HCT116 (cell line): ENCODE data around the gene LRSAM1. TPM values are rescaled to one million over a fixed set of nuclear protein-coding genes. Genes with fewer than 3 reads are reported as not detected.

Source experiments
- ATAC-seq: fragments of 200-7000 bp; cut with Tn5 transposase; 2 replicates; pipeline ENCODE4 v1.9.1; 2020; ENCODE audit warnings: mild to moderate bottlenecking, moderate library complexity
- BruUV-seq: library from RNA; stranded (reverse); fragments of 400-500 nt; replicated peaks from 2 replicates; lab custom pipeline; 2021; lab: Mats Ljungman, UMichigan
- CTCF ChIA-PET: fragments of 300-600 bp; sonication (Branson Sonifier 250); formaldehyde crosslinking; loops from one replicate; lab custom pipeline; 2021; ENCODE audit warnings: antibody characterized with exemption; lab: Charles Lee
- POLR2A ChIA-PET: fragments of 300-600, 350-600 bp; sonication (Branson Sonifier 250); formaldehyde crosslinking; loops from one replicate; lab custom pipeline; 2021; ENCODE audit warnings: antibody characterized with exemption; lab: Charles Lee
- RAD21 ChIA-PET, 2 experiments: fragments of 300-600 bp; sonication (Branson Sonifier 250); formaldehyde crosslinking; loops; one replicate each; lab custom pipeline; 2023; ENCODE audit warnings: low total read pairs in 2 of 2; ENCODE audit not compliant: uncharacterized antibody in 2 of 2, unreplicated experiment in 2 of 2, low non-redundant PET in 1 of 2; lab: Charles Lee
- DNase-seq: peaks from one replicate; pipeline ENCODE4 v3.0.0-alpha.2; 2010; ENCODE audit warnings: low read depth, low spot score
- H2AFZ ChIP-seq: fragments of 200-600 bp; shearing (Covaris generic), sonication (generic); 2 replicates; pipeline ENCODE4 v1.6.1; 2017; ENCODE audit warnings: low read depth, mixed run types, mixed read lengths, antibody characterized with exemption, low read length; ENCODE audit not compliant: poor library complexity, severe bottlenecking
- H3K27ac ChIP-seq: 2 replicates; pipeline ENCODE4 v1.5.1; 2012; ENCODE audit warnings: low read depth, low read length
- H3K27me3 ChIP-seq: fragments of 200-600 bp; sonication (generic); 2 replicates; pipeline ENCODE4 v1.6.1; 2016; ENCODE audit warnings: mixed run types, low read length, mixed read lengths; ENCODE audit not compliant: insufficient read depth
- H3K36me3 ChIP-seq, 2 experiments: fragments of 200-500 bp in 1 of 2; fragments of 200-600 bp in 1 of 2; sonication (Bioruptor generic) in 1 of 2; sonication (generic) in 1 of 2; 2 replicates each; pipeline versions ENCODE4 v1.5.1 to v1.6.1; 2014 to 2016; ENCODE audit warnings: low read length in 2 of 2, inconsistent platforms in 1 of 2, mixed read lengths in 1 of 2, mixed run types in 1 of 2; ENCODE audit not compliant: insufficient read depth in 2 of 2, control insufficient read depth in 1 of 2
- H3K4me1 ChIP-seq, 2 experiments: fragments of 200-600 bp in 1 of 2; sonication (generic) in 1 of 2; 2 replicates each; pipeline versions ENCODE4 v1.5.1 to v1.6.1; 2012 to 2017; ENCODE audit warnings: low read length in 2 of 2, inconsistent platforms in 1 of 2, mild to moderate bottlenecking in 1 of 2, mixed read lengths in 1 of 2, mixed run types in 1 of 2, moderate library complexity in 1 of 2; ENCODE audit not compliant: insufficient read depth in 2 of 2, control insufficient read depth in 1 of 2
- H3K4me2 ChIP-seq: fragments of 200-600 bp; sonication (generic); 2 replicates; pipeline ENCODE4 v1.6.1; 2017; ENCODE audit warnings: mixed run types, low read length, mixed read lengths
- H3K4me3 ChIP-seq, 2 experiments: fragments of 200-600 bp in 1 of 2; sonication (generic) in 1 of 2; replicated peaks in 1 of 2; 2 replicates each; pipeline ENCODE4 v1.5.1; 2011 to 2016; ENCODE audit warnings: low read length in 2 of 2, control low read depth in 1 of 2, low read depth in 1 of 2, mild to moderate bottlenecking in 1 of 2, mixed read lengths in 1 of 2, mixed run types in 1 of 2
- H3K79me2 ChIP-seq: fragments of 200-600 bp; sonication (generic); 2 replicates; pipeline ENCODE4 v1.6.1; 2017; ENCODE audit warnings: mild to moderate bottlenecking, mixed run types, low read length, moderate library complexity, mixed read lengths; ENCODE audit not compliant: insufficient read depth
- H3K9ac ChIP-seq: fragments of 200-600 bp; sonication (generic); 2 replicates; pipeline ENCODE4 v1.6.1; 2016; ENCODE audit warnings: low read length, mixed read lengths
- H3K9me2 ChIP-seq: fragments of 200-600 bp; sonication (generic), shearing (Covaris generic); 2 replicates; pipeline ENCODE4 v1.6.1; 2017; ENCODE audit warnings: mixed run types, mild to moderate bottlenecking, moderate library complexity; ENCODE audit not compliant: insufficient read depth
- H3K9me3 ChIP-seq, 2 experiments: fragments of 200-500 bp in 1 of 2; fragments of 200-600 bp in 1 of 2; sonication (Bioruptor generic) in 1 of 2; sonication (generic) in 1 of 2; 2 replicates each; pipeline ENCODE4 v1.6.1; 2014 to 2017; ENCODE audit warnings: low read length in 2 of 2, mixed read lengths in 2 of 2, inconsistent platforms in 1 of 2, low read depth in 1 of 2, mild to moderate bottlenecking in 1 of 2, mixed run types in 1 of 2, moderate library complexity in 1 of 2; ENCODE audit not compliant: control insufficient read depth in 1 of 2, insufficient read depth in 1 of 2
- H4K20me1 ChIP-seq: fragments of 200-600 bp; sonication (generic), shearing (Covaris generic); 2 replicates; pipeline ENCODE4 v1.6.1; 2017; ENCODE audit warnings: mixed run types, mild to moderate bottlenecking, moderate library complexity; ENCODE audit not compliant: insufficient read depth
- CBX3 ChIP-seq: IDR thresholded peaks from 2 replicates; pipeline ENCODE4 v1.6.1; 2012; ENCODE audit warnings: low read depth
- CEBPB ChIP-seq: IDR thresholded peaks from 2 replicates; pipeline ENCODE4 v1.6.1; 2012; ENCODE audit warnings: low read depth
- ELF1 ChIP-seq: IDR thresholded peaks from 2 replicates; pipeline ENCODE4 v1.6.1; 2012; ENCODE audit warnings: low read depth, borderline replicate concordance
- EZH2phosphoT487 ChIP-seq: fragments of 200-600 bp; IDR thresholded peaks from 2 replicates; pipeline ENCODE4 v1.6.1; 2018; ENCODE audit warnings: antibody characterized with exemption, borderline replicate concordance
- JUND ChIP-seq: IDR thresholded peaks from 2 replicates; pipeline ENCODE4 v1.6.1; 2012
- POLR2A ChIP-seq: IDR thresholded peaks from 2 replicates; pipeline ENCODE4 v1.7.0; 2011; ENCODE audit warnings: borderline replicate concordance; ENCODE audit not compliant: insufficient read depth, insufficient read length; ENCODE audit errors: extremely low read depth
- POLR2AphosphoS5 ChIP-seq: IDR thresholded peaks from 2 replicates; pipeline ENCODE4 v1.6.1; 2011; ENCODE audit warnings: mild to moderate bottlenecking, low read depth, low read length, moderate library complexity
- SP1 ChIP-seq: IDR thresholded peaks from 2 replicates; pipeline ENCODE4 v1.6.1; 2012; ENCODE audit warnings: low read depth
- TCF7L2 ChIP-seq: IDR thresholded peaks from 2 replicates; pipeline ENCODE4 v1.7.0; 2011; ENCODE audit warnings: borderline replicate concordance, inconsistent platforms; ENCODE audit not compliant: insufficient read depth, insufficient read length; ENCODE audit errors: extremely low read depth
- YY1 ChIP-seq: IDR thresholded peaks from 2 replicates; pipeline ENCODE4 v1.6.1; 2011; ENCODE audit warnings: low read length, low read depth, moderate library complexity, mild to moderate bottlenecking; ENCODE audit not compliant: insufficient replicate concordance; ENCODE audit errors: extremely low read depth
- ZNF274 ChIP-seq: fragments of 200-500 bp; sonication (Bioruptor generic); IDR thresholded peaks from 2 replicates; pipeline ENCODE4 v1.6.1; 2014; ENCODE audit warnings: mild to moderate bottlenecking, low read depth, low read length, inconsistent platforms
- intact Hi-C: fragments of 100-400 bp; cut with micrococcal nuclease; formaldehyde crosslinking; loops from 2 replicates; pipeline ENCODE4 v1.10.0; 2022
- total RNA-seq: library from RNA; stranded (reverse); gene quantifications from one replicate; pipeline ENCODE4 v1.2.1, GENCODE V29; 2021; ENCODE audit not compliant: unreplicated experiment
- TF ChIP-seq, protein P1 (sequence below): IDR thresholded peaks from 2 replicates; pipeline ENCODE4 v1.6.1; 2012; ENCODE audit warnings: low read depth

The LRSAM1 gene
- total RNA-seq, 1 experiment from 2014 or later, result 25.9 TPM

DNA sequence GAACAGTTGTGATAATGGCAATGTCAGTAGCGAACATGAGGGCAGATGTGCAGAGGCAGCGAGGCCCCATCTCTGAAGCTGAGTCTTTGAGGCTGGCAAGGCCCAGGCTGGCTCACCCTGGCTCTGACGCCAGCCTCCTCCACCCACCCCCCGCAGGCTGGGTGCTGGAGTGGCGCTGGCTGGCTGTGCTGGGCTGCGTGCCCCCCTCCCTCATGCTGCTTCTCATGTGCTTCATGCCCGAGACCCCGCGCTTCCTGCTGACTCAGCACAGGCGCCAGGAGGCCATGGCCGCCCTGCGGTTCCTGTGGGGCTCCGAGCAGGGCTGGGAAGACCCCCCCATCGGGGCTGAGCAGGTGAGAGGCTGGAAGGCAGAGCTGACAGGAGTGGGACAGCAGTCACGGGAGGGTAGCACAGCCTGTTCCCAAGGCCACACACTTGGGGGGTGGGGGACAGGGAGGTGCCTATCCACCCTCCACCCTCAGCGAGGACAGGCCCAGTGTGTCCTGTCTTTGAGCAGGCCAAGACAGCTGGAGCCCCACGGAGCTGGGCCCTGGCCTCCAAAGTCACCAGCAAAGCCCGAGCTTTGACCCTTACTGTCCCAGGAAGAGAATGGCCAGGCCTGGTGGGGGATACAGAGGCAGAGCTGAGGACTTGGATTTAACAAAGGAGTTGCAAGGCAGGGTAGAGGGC is 48.8 kb upstream of the LRSAM1 start:
- BruUV-seq, result no TSS peak
- CTCF ChIA-PET, result no interaction called here
- Histone ChIP-seq H3K27ac (no peak overlapping the region), H3K79me2 (peaks cover 4% of the 10 kb centered on the region; the same call in 1 of the 2 replicates), H3K9ac (no peak overlapping the region), H3K9me2 (no peaks in the 10 kb centered on the region), H3K27me3 (no peaks in the 10 kb centered on the region), H3K4me1 (peaks cover 0 to 10% of the 10 kb centered on the region in 2 experiments; a peak in 1 of 4 replicates), H3K36me3 (peaks cover 2 to 5% of the 10 kb centered on the region in 2 experiments; a peak in 1 of 4 replicates), H3K4me3 (no peak overlapping the region), H4K20me1 (no peaks in the 10 kb centered on the region), H2AFZ (no peak overlapping the region), H3K4me2 (no peak overlapping the region), H3K9me3 (no peaks in the 10 kb centered on the region)
- intact Hi-C loops, result no loop called here
- RAD21 ChIA-PET, result no interaction called here
- DNase-seq (no peak), ATAC-seq (no peak)
- TF ChIP-seq ZNF274, result no peak
- TF ChIP-seq ELF1, result no peak
- no peak for TF ChIP-seq POLR2AphosphoS5
- TF ChIP-seq CBX3, result no peak
- no peak for TF ChIP-seq CEBPB
- no peak for TF ChIP-seq EZH2phosphoT487
- TF ChIP-seq YY1, result no peak
- TF ChIP-seq, protein P1, sequence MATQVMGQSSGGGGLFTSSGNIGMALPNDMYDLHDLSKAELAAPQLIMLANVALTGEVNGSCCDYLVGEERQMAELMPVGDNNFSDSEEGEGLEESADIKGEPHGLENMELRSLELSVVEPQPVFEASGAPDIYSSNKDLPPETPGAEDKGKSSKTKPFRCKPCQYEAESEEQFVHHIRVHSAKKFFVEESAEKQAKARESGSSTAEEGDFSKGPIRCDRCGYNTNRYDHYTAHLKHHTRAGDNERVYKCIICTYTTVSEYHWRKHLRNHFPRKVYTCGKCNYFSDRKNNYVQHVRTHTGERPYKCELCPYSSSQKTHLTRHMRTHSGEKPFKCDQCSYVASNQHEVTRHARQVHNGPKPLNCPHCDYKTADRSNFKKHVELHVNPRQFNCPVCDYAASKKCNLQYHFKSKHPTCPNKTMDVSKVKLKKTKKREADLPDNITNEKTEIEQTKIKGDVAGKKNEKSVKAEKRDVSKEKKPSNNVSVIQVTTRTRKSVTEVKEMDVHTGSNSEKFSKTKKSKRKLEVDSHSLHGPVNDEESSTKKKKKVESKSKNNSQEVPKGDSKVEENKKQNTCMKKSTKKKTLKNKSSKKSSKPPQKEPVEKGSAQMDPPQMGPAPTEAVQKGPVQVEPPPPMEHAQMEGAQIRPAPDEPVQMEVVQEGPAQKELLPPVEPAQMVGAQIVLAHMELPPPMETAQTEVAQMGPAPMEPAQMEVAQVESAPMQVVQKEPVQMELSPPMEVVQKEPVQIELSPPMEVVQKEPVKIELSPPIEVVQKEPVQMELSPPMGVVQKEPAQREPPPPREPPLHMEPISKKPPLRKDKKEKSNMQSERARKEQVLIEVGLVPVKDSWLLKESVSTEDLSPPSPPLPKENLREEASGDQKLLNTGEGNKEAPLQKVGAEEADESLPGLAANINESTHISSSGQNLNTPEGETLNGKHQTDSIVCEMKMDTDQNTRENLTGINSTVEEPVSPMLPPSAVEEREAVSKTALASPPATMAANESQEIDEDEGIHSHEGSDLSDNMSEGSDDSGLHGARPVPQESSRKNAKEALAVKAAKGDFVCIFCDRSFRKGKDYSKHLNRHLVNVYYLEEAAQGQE, result no peak
- TF ChIP-seq TCF7L2, result no peak
- TF ChIP-seq SP1, result no peak
- TF ChIP-seq POLR2A, result no peak
- no peak for TF ChIP-seq JUND
- POLR2A ChIA-PET, result interaction anchor here (0.6 kb wide), 1 partner anchor 362 kb away, joined by 3 read pairs; no protein-coding TSS in a partner anchor
